Lower leg skin (tissue), 3 donors: Measurements from ENCODE around the gene IFRD2.

Source experiments
- POLR2A ChIP-seq, 2 donors: fragments of 450-650 bp; IDR thresholded peaks; one replicate each; pipeline ENCODE4 v1.6.1; 2016 to 2017; ENCODE audit warnings: antibody characterized with exemption in 2 of 2, mild to moderate bottlenecking in 1 of 2, moderate library complexity in 1 of 2
- TF ChIP-seq, protein P1 (sequence below), 3 donors: fragments of 450-650 bp; IDR thresholded peaks; one replicate each; pipeline ENCODE4 v1.5.1; 2016; ENCODE audit warnings: antibody characterized with exemption in 3 of 3, mild to moderate bottlenecking in 3 of 3, moderate library complexity in 2 of 3

DNA sequence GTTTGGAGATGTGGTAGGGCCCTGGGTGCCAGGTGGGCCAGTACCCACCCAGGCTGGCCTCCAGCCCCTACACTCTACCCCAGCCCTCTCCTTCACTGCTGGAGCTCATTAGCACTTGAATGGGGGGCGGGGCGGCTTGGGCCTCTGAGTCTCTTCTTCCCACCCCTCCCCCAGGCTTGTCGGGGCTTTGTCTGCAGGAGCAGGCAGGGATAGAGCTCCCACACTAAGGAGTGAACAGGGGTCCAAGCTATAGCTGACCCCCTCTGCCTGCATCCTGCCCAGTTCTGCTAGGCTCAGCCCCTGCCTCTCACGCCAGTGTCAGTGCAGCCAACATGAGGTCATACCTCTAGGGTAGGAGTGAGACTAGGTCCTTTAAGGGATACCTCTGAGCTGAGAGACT lies 51.1 kb downstream of the IFRD2 start:
- TF ChIP-seq, protein P1, sequence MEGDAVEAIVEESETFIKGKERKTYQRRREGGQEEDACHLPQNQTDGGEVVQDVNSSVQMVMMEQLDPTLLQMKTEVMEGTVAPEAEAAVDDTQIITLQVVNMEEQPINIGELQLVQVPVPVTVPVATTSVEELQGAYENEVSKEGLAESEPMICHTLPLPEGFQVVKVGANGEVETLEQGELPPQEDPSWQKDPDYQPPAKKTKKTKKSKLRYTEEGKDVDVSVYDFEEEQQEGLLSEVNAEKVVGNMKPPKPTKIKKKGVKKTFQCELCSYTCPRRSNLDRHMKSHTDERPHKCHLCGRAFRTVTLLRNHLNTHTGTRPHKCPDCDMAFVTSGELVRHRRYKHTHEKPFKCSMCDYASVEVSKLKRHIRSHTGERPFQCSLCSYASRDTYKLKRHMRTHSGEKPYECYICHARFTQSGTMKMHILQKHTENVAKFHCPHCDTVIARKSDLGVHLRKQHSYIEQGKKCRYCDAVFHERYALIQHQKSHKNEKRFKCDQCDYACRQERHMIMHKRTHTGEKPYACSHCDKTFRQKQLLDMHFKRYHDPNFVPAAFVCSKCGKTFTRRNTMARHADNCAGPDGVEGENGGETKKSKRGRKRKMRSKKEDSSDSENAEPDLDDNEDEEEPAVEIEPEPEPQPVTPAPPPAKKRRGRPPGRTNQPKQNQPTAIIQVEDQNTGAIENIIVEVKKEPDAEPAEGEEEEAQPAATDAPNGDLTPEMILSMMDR (IDR thresholded peaks at IDR 0.05) = no peak
- no peak for TF ChIP-seq POLR2A (IDR thresholded peaks at IDR 0.05)
